GM12864 (cell line): ENCODE data around the gene COX6B1.
"Not testable (repeated sequence)": the region's sequence is repeated elsewhere in the genome, so short reads cannot be mapped to it uniquely, and the experiment has no call there.

Experiments
- DNase-seq: peaks from one replicate; pipeline ENCODE4 v3.0.0-alpha.2; 2011; ENCODE audit warnings: low read depth
- H3K4me3 ChIP-seq: 2 replicates; pipeline ENCODE4 v1.5.1; 2011; ENCODE audit warnings: mild to moderate bottlenecking, low read depth, low read length, control low read depth
- TF ChIP-seq, protein P1 (sequence below): IDR thresholded peaks from 2 replicates; pipeline ENCODE4 v1.5.1; 2011; ENCODE audit warnings: low read depth, mild to moderate bottlenecking, moderate library complexity, low read length, control low read depth, inconsistent platforms; ENCODE audit errors: missing control alignments

The COX6B1 gene

GRCh38 chr19:35643255-35644205 lies 4.6 kb upstream of the COX6B1 start:
- TF ChIP-seq, protein P1, sequence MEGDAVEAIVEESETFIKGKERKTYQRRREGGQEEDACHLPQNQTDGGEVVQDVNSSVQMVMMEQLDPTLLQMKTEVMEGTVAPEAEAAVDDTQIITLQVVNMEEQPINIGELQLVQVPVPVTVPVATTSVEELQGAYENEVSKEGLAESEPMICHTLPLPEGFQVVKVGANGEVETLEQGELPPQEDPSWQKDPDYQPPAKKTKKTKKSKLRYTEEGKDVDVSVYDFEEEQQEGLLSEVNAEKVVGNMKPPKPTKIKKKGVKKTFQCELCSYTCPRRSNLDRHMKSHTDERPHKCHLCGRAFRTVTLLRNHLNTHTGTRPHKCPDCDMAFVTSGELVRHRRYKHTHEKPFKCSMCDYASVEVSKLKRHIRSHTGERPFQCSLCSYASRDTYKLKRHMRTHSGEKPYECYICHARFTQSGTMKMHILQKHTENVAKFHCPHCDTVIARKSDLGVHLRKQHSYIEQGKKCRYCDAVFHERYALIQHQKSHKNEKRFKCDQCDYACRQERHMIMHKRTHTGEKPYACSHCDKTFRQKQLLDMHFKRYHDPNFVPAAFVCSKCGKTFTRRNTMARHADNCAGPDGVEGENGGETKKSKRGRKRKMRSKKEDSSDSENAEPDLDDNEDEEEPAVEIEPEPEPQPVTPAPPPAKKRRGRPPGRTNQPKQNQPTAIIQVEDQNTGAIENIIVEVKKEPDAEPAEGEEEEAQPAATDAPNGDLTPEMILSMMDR = no peak
- peak; percentile 64 for DNase-seq
- H3K4me3 ChIP-seq = peak overlapping the region; percentile 52

DNA sequence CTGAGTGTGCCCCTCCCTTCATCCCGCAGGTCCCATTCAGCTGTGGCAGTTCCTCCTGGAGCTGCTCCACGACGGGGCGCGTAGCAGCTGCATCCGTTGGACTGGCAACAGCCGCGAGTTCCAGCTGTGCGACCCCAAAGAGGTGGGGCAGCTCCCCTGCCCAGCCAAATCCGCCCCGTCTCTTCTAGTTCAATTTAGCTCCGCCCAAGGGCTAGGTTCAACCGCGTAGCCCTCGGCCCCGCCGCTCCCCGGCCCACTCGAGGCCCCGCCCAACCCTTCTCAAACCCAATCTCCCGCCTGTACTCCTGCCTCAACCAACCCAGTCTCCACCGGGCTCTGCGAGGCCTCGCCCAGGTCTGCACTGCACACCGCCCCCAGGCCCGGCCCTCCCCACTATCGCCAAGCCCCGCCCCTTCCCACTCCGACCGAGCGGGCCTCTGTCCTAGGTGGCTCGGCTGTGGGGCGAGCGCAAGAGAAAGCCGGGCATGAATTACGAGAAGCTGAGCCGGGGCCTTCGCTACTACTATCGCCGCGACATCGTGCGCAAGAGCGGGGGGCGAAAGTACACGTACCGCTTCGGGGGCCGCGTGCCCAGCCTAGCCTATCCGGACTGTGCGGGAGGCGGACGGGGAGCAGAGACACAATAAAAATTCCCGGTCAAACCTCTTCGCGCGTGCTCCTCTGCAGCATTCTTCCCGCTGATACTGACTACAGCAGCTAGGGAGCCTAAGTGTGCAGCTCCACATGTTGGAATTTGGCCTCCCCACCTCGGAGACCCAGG lies 3.7 kb upstream of the COX6B1 start:
- DNase-seq = peak; percentile 93
- TF ChIP-seq, protein P1 = no peak
- H3K4me3 ChIP-seq = peak overlapping the region; percentile 52

GRCh38 chr19:35644987-35645679 lies 3.0 kb upstream of the COX6B1 start:
- TF ChIP-seq, protein P1 = no peak
- H3K4me3 ChIP-seq = peak overlapping the region; percentile 52
- DNase-seq = no peak

GRCh38 chr19:35645680-35646511 lies 2.2 kb upstream of the COX6B1 start:
- no peak overlapping the region for H3K4me3 ChIP-seq
- TF ChIP-seq, protein P1 = no peak
- DNase-seq = no peak

- DNase-seq = no peak
- no peak overlapping the region for H3K4me3 ChIP-seq
- TF ChIP-seq, protein P1 = no peak
Measured at GRCh38 chr19:35650581-35650980, 2.5 kb downstream of the COX6B1 start.

DNA sequence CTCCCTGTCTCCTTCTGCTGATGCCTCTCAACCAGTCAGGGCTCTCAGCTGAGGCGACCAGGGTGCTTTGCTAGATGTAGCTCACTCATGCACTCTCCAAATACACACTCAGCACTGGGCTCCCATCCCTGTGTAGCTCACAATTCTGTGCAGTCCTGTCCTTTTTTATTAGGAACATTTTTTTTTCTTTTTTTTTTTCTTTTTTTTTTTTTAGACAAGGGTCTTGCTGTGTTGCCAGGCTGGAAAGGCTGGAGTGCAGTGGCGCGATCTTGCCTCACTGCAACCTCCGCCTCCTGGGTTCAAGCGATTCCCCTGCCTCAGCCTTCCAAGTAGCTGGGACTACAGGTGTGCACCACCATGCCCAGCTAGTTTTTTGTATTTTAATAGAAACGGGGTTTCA lies 6.7 kb downstream of the COX6B1 start:
- H3K4me3 ChIP-seq, DNase-seq: not testable (repeated sequence)
